Glomerular endothelial cell (primary cell): Measurements from ENCODE around the gene GATA5. TPM values are rescaled to one million over a fixed set of nuclear protein-coding genes. Genes with fewer than 3 reads are reported as not detected.

Experiments
- DNase-seq: peaks from one replicate; pipeline ENCODE4 v3.0.0-alpha.2; 2011; ENCODE audit warnings: low read depth, low spot score; ENCODE audit errors: extremely low read depth
- total RNA-seq: library from RNA; depleted of rRNA; stranded (reverse); fragments of >200 nt; gene quantifications from 2 replicates; pipeline ENCODE4 v1.2.3, GENCODE V29; 2015

The GATA5 gene
- total RNA-seq, 1 donor from 2014 or later: not detected

GRCh38 chr20:62457098-62457497, 18.7 kb downstream of the GATA5 start:
- DNase-seq: no peak

- no peak for DNase-seq
Observed at GRCh38 chr20:62455929-62456328, 19.9 kb downstream of the GATA5 start.

GRCh38 chr20:62454904-62455636, 20.7 kb downstream of the GATA5 start:
- DNase-seq: no peak

- DNase-seq: no peak
Observed at GRCh38 chr20:62453186-62453808, 22.5 kb downstream of the GATA5 start.

- DNase-seq: no peak
Observed at GRCh38 chr20:62452475-62453095, 23.2 kb downstream of the GATA5 start.

GRCh38 chr20:62451970-62452369, 23.8 kb downstream of the GATA5 start:
- DNase-seq: no peak

- DNase-seq: no peak
Observed at GRCh38 chr20:62451156-62451767, 24.5 kb downstream of the GATA5 start.

- DNase-seq: no peak
Observed at GRCh38 chr20:62449951-62450691, 25.7 kb downstream of the GATA5 start.

GRCh38 chr20:62448788-62449187, 27.0 kb downstream of the GATA5 start:
- DNase-seq: no peak

GRCh38 chr20:62448038-62448437, 27.8 kb downstream of the GATA5 start:
- DNase-seq: no peak

- no peak for DNase-seq
Observed at GRCh38 chr20:62446888-62447869, 28.6 kb downstream of the GATA5 start.

- DNase-seq: no peak
Observed at GRCh38 chr20:62446481-62446880, 29.3 kb downstream of the GATA5 start.

GRCh38 chr20:62445553-62446340, 30.0 kb downstream of the GATA5 start:
- DNase-seq: no peak

- no peak for DNase-seq
Observed at GRCh38 chr20:62444286-62444685, 31.5 kb downstream of the GATA5 start.

- DNase-seq: no peak
Observed at GRCh38 chr20:62441987-62442539, 33.7 kb downstream of the GATA5 start.

- DNase-seq: no peak
Observed at GRCh38 chr20:62439218-62439617, 36.6 kb downstream of the GATA5 start.

- DNase-seq: no peak
Observed at GRCh38 chr20:62437927-62438326, 37.9 kb downstream of the GATA5 start.

- no peak for DNase-seq
Observed at GRCh38 chr20:62437496-62437895, 38.3 kb downstream of the GATA5 start.

- no peak for DNase-seq
Observed at GRCh38 chr20:62436692-62437091, 39.1 kb downstream of the GATA5 start.
